CD4-positive, alpha-beta T cell treated with Interferon alpha-2 for 1 hour (primary cell): ENCODE measurements around the gene ARHGAP31.

Source experiments
- DNase-seq, 2 donors: peaks; one replicate each; pipeline ENCODE4 v3.0.0-alpha.2; 2020 to 2022

The ARHGAP31 gene

DNA sequence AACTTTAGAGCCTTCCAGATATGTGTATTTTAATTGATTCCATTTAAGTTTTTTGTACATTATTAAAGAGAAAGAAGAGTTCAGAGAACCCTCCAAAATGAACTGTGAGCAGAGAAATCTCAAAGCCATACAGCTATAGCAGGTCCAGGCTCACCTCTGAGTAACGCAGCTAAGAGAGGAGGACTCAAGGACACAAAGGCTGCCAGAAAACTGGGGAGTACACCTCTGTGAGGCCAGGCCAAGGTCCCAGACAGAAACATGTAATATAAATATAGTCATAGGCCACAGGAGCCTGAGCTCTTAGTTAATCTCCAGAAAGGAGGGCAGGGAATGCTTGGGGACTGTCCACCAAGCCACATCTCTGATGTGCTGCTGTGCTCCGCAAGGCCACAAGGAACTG is 102.7 kb downstream of the ARHGAP31 start:
- DNase-seq: no peak

DNA sequence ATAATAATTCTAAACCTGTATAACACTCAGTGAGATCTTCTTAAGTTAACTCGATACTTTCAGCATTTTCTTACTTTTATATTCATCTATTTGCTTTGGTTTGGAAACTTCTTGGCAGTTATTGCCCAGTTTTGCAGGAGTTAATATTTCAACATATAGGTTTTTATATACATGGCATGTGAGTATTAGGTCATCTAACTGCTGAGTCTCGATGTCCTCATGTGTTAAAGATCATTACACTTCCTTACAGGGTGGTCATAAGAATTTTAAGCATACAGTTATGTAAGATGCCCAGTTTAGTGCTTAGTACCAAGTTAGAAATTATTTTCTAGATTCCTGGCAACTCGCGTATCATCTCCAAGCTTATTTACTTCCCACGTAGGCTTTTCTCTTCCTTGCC is 106.3 kb downstream of the ARHGAP31 start:
- no peak for DNase-seq

DNA sequence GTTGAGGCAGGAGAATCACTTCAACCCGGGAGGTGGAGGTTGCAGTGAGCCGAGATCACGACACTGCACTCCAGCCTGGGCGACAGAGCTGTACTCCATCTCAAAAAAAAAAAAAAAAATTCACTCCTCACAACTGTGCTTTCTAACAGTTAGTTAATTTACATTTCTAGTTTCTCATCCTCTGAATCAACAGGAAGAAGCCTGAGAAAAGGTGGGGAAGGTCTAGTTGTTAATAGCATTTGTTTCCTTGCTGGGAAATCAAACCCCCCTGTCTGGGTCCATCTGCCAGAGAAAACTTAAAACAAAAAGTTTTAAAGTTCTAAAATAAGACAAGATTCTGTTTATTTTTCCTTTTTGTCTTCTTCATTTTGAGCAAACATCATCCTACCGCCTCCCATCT is 106.9 kb downstream of the ARHGAP31 start:
- DNase-seq: no peak

DNA sequence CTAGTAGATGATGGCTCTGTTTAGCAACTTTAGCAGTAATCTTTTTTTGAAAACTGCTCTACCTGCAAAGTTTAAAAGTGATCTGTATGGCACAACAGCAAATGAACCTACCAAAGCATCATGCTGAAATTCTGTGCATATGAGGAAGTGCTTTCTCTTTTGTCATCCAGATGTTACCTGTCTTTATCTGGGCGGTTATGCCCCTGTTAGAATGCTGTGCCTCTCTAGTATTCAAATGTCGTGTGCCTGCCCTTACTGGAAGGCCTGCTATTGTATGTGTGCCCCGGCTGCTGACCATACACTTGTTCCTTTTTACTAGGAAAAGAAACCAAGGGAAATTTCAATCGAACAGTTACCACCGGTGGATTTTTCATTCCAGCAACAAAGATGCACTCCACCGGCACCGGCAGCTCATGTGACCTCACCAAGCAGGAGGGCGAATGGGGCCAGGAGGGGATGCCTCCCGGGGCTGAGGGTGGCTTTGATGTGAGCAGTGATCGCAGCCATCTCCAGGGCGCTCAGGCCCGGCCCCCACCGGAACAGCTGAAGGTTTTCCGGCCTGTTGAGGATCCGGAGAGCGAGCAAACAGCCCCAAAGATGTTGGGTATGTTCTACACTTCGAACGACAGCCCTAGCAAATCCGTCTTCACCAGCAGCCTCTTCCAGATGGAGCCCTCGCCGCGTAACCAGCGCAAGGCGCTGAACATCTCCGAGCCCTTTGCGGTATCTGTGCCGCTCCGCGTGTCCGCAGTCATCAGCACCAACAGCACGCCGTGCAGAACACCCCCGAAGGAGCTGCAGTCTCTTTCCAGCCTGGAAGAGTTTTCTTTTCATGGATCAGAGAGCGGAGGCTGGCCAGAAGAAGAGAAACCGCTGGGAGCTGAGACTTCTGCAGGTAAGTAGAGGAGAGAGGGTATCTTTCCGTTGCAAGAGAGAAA is 107.6 kb downstream of the ARHGAP31 start:
- no peak for DNase-seq

DNA sequence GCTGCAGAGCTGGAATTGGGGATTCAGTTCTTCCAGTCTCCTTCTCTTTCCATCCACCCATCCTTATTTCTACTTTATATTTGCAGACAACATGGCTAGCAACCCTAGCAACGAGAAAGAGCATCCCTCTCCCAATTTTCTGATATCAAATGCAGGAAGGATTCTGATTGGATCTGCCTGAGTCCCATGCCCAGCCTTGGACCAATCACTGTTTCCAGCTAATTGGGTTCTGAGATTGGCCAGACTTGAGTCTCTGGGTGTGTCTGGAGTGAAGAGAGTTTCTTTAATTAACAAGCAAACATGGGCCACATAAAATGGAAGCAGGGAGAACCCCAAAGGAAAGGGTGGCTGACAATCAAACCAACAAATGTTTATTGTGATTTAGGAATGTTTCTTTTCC is 108.6 kb downstream of the ARHGAP31 start:
- DNase-seq: no peak

DNA sequence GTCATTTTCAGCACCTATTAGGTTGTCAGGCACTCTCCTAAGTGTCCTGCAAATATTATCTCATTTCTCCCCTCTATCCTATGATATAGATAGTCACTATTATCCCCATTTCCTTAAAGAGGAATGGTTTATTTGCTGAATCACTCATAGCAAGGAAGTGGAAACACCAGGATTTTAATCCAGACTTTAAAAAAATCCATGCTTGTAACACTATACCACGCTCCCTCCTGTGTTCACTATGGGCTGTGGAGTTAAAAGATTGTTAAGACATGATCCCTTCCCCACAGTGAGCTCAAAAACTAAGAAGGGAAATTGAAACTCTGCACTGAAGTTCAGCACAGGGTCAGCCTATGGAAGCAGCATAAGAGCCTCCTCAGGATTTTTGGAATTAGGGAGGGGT is 109.0 kb downstream of the ARHGAP31 start:
- no peak for DNase-seq

DNA sequence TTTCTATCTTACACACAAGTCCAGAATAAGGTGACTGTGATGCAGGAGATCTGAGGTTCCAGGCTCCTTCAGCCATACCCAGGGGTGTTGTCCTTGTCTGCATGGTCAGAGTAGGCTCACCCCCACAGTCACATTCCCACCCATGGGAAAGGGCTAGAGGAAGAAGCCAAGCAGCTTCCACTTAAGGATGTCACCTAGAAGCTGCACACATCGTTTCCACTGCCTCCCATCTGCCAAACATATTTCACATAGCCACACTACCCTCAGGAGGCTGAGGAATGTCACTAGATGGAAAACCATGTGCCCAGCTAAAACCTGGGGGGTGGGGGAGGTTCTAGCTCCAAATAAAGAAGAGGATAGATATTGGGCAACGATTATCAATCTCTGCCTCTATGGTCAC is 111.1 kb downstream of the ARHGAP31 start:
- no peak for DNase-seq

DNA sequence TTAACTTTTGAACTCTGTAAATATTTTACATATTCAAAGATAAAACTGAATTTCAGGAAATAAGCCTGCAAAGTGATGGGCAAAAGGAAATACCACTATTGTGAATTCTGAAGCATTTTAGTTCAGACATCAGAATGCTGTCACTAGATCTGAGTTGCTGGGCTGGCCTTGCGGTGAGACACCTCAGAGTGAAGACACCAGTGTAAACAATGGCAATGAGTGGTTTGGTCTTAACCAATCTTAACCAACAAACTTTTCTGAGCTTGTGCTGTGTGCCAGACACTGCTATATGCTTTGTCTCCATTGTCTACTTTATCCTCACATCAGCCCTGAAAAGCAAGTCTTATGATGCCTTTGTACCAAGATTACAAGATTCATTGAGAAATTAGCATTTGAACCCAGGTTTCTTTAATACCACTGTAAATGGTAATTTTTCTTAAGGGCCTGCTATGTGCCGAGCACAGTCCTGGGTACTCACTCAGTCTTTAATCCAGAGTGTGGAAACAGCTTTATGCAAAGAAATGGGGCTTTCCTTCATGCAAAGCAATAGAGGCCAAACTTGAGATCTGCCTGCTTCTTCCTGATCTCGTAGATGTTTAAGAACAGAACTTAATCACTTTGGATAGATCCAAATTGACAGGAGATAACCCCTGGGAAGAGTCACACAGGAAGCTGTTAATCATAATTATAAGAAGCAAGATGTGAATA is 114.2 kb downstream of the ARHGAP31 start:
- no peak for DNase-seq

DNA sequence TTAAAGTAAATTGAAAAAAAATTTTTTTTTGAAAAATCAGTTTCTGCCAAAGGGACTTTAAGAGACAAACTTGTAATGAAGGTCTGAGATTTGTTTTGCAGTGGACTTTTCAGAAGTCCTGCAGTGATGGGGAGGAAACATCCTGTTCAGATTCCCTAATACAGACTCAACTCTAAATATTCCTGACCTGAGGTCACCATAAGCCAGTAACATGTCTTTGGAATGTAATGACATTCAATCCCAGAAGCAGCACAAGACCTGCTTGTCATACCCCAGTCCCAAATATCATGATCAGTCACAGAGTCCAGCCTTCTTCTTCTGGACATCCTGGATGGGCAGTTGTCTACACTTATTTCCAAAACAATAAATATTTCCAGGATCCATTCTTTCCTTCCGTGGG is 115.7 kb downstream of the ARHGAP31 start:
- no peak for DNase-seq

DNA sequence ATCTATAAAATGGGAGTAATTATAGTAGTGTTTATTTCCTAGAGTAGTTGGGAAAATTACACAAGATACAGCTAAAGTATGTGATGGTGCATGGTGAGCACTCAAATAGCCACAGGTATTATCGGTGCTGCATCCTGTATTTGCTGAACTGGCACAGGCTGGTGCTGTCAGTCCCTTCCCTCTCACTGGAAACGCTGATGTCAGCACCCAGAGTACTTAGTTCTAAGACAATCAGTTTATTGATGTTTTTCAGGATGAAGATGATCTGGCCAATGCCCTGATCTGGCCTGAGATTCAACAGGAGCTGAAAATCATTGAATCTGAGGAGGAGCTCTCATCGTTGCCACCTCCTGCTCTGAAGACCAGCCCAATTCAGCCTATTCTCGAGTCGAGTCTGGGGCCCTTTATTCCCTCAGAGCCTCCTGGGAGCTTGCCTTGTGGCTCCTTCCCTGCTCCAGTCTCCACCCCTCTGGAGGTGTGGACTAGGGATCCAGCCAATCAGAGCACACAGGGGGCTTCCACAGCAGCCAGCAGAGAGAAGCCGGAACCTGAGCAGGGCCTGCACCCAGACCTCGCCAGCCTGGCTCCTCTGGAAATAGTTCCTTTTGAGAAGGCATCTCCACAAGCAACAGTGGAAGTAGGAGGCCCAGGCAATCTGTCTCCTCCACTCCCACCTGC is 119.6 kb downstream of the ARHGAP31 start:
- DNase-seq: no peak

DNA sequence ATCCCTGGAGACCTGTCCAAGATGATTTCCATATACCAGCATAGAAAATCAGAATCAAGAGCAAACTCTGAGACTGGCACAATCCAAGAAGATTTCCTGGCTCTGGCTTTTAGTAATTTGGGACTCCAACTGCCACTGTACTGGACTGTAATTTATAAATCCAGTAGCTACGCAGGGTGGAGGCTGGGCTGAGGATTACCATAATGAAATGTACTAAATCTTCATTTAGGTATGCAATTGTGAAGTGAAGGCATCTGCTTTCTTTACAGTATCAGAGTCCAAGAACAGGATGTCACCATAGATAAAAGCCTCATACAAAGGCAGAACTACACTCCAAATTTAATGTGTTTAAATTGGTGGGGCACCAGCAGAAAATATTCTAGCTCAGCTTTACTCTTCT is 122.7 kb downstream of the ARHGAP31 start:
- no peak for DNase-seq

DNA sequence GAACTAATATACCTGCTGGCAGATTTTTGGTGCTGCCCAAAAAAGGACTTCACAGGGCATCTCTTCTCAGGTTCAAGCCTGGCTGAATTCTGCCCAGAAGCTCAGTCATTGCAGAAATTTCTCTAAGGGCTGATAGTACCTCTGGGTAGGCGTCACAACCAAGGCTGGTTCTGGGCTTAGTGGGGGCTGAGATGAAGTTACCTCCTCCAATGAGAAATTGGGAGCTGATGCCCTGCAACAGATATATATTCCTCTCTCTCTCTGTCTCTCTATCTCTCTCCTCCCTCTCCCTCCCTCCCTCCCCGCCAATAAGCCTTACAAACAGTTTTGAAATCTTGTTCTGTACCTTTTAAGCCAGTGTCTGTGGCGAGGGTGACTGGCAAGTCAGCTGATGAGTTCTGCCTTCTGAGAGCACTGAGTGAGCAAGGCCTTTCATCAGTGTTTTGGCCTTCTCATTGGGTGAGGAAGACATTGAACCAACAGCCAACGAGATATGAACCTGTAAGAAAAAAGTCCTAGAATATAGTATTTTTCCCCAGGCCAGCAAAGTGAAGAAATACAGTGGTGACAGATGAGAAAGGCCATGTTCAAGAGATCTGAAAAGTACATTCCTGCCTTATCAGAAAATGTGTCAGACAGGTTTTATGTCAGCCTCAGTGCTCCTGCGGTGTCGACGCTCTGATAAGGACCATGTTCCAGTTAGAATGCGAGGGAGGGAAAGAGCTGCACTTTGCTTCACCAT is 123.8 kb downstream of the ARHGAP31 start:
- no peak for DNase-seq

DNA sequence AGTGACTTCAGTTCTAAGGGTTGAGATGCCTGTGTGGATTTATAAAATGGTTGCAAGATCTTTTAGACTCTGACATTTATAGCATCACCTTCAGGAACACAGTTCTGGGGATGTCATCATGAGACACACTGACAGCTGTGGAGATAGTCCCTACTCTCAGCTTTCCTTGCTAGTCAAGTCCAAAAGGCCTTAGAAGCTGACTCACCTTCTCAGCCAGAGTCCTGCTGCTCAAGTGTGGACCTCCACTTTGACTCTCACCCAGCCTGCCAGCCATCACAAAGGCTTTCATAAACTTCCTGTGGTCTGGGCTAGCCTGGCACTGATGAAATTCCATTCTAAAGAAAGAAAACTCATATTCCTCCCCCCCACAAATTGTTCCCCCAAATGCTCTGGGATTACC is 124.5 kb downstream of the ARHGAP31 start:
- DNase-seq: no peak

DNA sequence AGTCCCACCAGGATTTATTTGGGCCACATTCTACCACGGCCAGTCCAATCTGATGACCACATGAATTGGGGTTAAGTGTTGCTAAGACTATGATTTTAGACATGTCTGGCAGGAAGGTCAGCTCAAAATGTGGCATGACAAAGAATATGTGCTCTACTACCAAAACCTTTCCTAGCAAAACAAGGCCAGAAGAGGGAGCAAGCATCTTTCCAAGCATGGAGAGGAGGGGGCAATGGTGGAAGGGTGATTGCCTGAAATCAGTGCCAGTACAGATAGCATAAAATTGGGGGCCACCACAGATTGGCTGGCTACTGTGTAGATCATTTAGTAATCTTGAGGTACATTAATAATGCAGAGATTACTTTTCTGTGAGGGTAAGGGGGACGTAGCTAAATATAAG is 126.0 kb downstream of the ARHGAP31 start:
- DNase-seq: no peak

DNA sequence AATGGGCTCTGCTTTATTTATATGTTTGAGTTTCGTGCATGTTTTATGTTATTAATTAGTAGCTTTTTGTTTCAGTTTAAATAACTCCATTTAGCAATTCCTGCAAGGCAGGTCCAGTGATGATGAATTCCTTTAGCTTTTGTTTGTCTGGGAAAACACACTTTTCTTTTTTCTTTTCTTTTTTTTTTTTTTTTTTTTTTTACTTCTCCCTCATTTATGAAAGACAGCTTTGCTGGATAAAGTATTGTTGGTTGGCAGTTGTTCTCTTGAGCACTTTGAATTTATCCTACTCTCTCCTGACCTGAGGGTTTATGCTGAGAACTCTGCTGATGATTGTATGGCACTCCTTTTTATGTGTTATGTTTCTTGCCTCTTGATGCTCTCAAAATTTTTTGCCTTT is 133.5 kb downstream of the ARHGAP31 start:
- DNase-seq: no peak

DNA sequence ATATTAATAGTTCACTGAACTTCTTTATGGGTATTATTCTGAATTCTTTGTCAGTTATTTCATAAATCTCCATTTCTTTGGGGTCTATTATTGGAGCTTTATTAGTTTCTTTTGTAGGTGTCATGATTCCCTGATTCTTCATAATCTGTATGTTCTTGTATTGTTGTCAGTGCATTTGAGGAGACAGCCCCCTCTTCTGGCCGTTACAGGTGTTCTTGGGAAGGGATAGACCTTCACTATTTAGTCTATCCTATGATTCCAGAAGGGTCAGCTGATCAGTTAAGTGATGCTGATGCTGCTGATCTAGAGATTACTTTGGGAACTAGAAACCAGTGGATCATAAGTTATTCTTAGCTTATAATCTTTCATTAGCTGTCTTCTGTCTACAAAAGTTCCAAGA is 134.4 kb downstream of the ARHGAP31 start:
- no peak for DNase-seq

DNA sequence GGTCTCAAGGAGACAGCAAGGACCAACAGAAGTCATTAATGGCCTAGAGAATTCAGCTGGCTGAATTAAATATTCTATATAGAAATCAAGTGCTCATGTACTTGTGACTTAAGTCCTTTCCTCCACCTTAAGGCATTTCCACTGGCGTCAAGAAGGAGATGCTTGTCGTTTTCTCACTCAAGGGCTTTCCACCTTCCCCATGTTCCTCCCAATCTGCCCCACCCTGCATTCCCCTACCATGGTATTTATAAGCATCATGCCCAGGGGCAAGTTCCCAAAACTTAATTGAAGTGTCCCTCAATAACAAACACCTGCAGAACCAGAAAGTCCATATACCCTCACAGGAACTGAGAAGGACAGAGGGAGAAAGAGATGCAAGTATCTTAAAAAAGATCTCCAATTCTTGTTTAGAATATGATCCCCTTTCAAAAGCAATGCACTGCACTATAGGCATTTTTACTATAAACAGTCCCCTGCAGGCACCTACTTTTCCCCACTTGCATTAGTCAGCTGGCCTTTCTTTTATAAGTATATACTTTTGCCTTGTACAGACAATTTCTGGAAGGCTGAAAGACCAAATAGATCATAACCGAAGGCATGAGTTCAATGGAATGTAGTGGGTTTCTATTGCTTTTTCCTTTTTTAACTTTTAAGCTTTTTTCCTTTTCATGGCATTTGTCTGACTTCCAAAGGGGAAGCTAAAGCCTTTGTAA is 139.6 kb downstream of the ARHGAP31 start:
- DNase-seq: no peak

DNA sequence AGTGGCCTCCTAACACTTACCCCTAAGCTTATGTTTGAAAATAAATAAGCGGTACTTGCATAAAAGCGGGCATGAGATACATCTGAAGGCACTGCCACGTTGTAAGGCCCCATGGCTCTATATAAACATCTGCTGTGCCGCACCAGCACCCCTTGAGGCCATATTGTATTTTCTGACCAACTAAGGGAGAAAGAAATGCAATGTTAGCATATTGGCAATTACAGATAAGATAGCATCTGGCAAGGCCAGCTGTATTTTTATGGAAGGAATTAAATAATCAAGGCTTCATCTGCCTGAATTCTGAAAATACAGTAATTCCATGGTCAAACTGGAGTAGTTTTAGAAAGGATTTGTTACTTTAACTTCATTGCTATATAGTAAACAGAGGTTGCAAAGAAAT is 140.5 kb downstream of the ARHGAP31 start:
- DNase-seq: no peak

DNA sequence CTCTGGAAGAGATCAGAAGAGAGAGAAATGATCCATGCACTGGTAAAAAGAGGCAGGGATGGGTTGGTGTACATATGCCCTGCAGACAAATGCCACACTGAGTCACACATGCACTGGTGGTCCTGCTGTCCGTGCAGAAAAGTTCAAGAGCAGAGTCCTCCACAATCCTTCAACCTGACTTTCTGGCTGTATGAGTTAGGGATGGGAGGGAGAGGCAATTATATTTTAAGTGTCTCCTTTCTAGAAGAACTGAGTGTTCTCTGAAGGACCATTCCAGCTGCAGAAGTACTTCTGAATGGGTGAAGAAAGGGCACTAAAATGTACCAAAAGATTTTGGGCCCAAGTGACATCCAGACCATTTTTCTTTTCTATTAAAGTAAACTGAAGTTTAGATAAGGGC is 142.8 kb downstream of the ARHGAP31 start:
- DNase-seq: no peak

DNA sequence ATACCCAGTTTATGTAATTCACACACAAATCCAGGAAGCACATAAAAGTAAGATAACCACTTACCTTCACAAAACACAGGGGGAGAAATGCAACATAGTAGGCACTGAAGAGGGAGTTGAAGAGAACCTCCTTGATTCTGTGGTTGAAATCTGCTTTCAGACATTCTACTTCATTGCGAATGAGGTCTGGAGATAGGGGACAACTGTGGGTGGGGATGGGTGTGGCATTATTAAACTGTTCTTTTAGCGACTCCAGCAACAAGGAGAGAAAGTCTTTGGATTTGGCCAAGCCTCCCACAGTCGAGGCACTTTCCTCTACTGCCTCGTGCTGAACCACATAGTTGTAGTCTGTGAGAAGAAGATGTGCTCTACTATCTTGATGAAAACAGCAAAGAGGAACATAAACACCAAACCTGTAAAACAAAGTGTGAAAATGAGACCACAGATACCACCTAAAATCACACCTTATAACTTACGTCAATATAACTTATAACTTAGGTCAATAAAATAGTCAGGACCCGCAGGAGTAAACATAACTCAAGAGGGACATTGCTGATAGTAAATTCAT is 143.6 kb downstream of the ARHGAP31 start:
- DNase-seq: peak in 1 of 2 donors; percentile 1

DNA sequence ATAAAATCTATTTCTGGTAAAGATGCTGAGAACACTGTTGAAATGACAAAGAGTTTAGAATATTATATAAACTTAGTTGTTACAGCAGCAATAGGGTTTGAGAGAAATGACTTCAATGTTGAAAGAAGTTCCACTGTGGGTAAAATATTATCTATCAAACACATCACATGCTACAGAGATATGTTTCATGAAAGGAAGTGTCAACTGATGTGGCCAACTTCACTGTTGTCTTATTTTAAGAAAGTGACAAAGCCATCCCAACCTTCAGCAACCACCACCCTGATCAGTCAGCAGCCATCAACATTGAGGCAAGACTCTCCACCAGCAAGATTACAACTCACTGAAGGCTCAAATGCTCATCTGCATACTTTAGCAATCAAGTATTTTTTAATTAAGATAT is 149.0 kb downstream of the ARHGAP31 start:
- DNase-seq: no peak

DNA sequence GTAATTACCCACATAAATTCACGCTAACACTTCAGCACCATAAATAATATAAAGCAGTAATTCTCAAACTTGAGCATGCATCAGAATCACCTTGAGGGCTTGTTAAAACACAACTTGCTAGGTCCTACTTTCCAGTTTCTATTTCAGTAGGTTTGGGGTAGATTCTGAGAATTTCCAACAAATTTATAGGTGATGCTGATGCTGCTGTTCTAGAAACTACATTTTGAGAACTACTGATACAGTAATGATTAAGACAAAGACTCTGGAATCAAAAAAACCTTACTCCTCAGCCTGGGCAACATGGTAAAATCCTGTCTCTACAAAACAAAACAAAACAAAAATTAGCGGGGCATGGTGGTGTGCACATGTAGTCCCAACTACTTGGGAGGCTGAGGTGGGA is 150.4 kb downstream of the ARHGAP31 start:
- DNase-seq: no peak
